Suprapubic skin (tissue), 4 donors: ENCODE measurements around the gene ADAMTS12. TPM values are rescaled to one million over a fixed set of nuclear protein-coding genes. Genes with fewer than 3 reads are reported as not detected.

ENCODE experiments used
- DNase-seq, 2 donors: peaks; one replicate each; pipeline ENCODE4 v3.0.0-alpha.2; 2019; ENCODE audit warnings: low spot score in 2 of 2
- H3K27ac ChIP-seq: fragments of 200-600 bp; sonication (generic); one replicate; pipeline ENCODE4 v1.5.1; 2019
- H3K27me3 ChIP-seq: fragments of 200-600 bp; sonication (generic); one replicate; pipeline ENCODE4 v1.5.1; 2019
- H3K36me3 ChIP-seq: fragments of 200-600 bp; sonication (generic); one replicate; pipeline ENCODE4 v1.5.1; 2019
- H3K4me1 ChIP-seq: fragments of 200-600 bp; sonication (generic); one replicate; pipeline ENCODE4 v1.5.1; 2019
- H3K4me3 ChIP-seq: fragments of 200-600 bp; sonication (generic); one replicate; pipeline ENCODE4 v1.5.1; 2019; ENCODE audit warnings: mild to moderate bottlenecking
- H3K9me3 ChIP-seq: fragments of 200-600 bp; sonication (generic); one replicate; pipeline ENCODE4 v1.5.1; 2019
- CTCF ChIP-seq, 2 donors: fragments of 200-600 bp in 1 of 2; fragments of 450-650 bp in 1 of 2; sonication (generic) in 1 of 2; IDR thresholded peaks; one replicate each; pipeline ENCODE4 v1.5.1; 2016 to 2019; ENCODE audit warnings: antibody characterized with exemption in 2 of 2, mild to moderate bottlenecking in 1 of 2, moderate library complexity in 1 of 2
- EP300 ChIP-seq: sonication (generic); formaldehyde crosslinking; IDR thresholded peaks from one replicate; pipeline ENCODE4 v1.6.1; 2017; ENCODE audit warnings: antibody characterized with exemption
- POLR2A ChIP-seq, 2 donors: fragments of 450-650 bp; IDR thresholded peaks; one replicate each; pipeline ENCODE4 v1.6.1; 2017; ENCODE audit warnings: antibody characterized with exemption in 2 of 2, mild to moderate bottlenecking in 2 of 2, moderate library complexity in 2 of 2
- POLR2AphosphoS5 ChIP-seq, 3 donors: sonication (generic); formaldehyde crosslinking; IDR thresholded peaks; one replicate each; pipeline ENCODE4 v1.6.1; 2017; ENCODE audit warnings: antibody characterized with exemption in 3 of 3
- WGBS: methylation state at CpG from one replicate; pipeline ENCODE4 v1.1.5; 2018; 5-methylcytosine and 5-hydroxymethylcytosine counted together
- total RNA-seq, 4 donors: library from RNA; depleted of rRNA; stranded (reverse); fragments of >200 nt; gene quantifications; one replicate each; pipeline ENCODE4 v1.1.0, GENCODE V29; 2016

The ADAMTS12 gene
- total RNA-seq, 4 donors from 2014 or later: 0.26 to 1.3 (median 0.57) TPM

GRCh38 chr5:33809936-33810335, 81.9 kb downstream of the ADAMTS12 start:
- Histone ChIP-seq H3K4me3 (no peak overlapping the region), H3K36me3 (no peaks in the 10 kb centered on the region), H3K27ac (no peak overlapping the region), H3K4me1 (no peaks in the 10 kb centered on the region), H3K9me3 (no peaks in the 10 kb centered on the region), H3K27me3 (no peaks in the 10 kb centered on the region)
- TF ChIP-seq EP300: no peak
- TF ChIP-seq POLR2A (IDR thresholded peaks at IDR 0.05): no peak
- TF ChIP-seq CTCF (IDR thresholded peaks at IDR 0.05): no peak
- no peak for TF ChIP-seq POLR2AphosphoS5 (IDR thresholded peaks at IDR 0.05)
- 57% methylated on average over 1 of the region's 1 CpG for WGBS
- DNase-seq: no peak

- no peak for TF ChIP-seq CTCF (IDR thresholded peaks at IDR 0.05)
- Histone ChIP-seq H3K9me3 (no peaks in the 10 kb centered on the region), H3K4me3 (no peak overlapping the region), H3K36me3 (no peaks in the 10 kb centered on the region), H3K4me1 (no peaks in the 10 kb centered on the region), H3K27ac (no peak overlapping the region), H3K27me3 (no peaks in the 10 kb centered on the region)
- WGBS: 62% methylated on average over 4 of the region's 4 CpGs
- no peak for DNase-seq
These were observed 83.1 kb downstream of the ADAMTS12 start for GRCh38 chr5:33808699-33809098.

GRCh38 chr5:33807771-33808170, 84.0 kb downstream of the ADAMTS12 start:
- no peak for DNase-seq
- Histone ChIP-seq H3K4me1 (no peaks in the 10 kb centered on the region), H3K27me3 (no peaks in the 10 kb centered on the region), H3K27ac (no peak overlapping the region), H3K4me3 (no peak overlapping the region), H3K9me3 (no peaks in the 10 kb centered on the region), H3K36me3 (no peaks in the 10 kb centered on the region)
- TF ChIP-seq EP300 (no peak), POLR2A (IDR thresholded peaks at IDR 0.05) (no peak), POLR2AphosphoS5 (IDR thresholded peaks at IDR 0.05) (no peak), CTCF (IDR thresholded peaks at IDR 0.05) (no peak)
- 69% methylated on average over 9 of the region's 9 CpGs for WGBS

GRCh38 chr5:33806738-33807442, 84.9 kb downstream of the ADAMTS12 start:
- no peak for TF ChIP-seq POLR2A (IDR thresholded peaks at IDR 0.05)
- TF ChIP-seq CTCF (IDR thresholded peaks at IDR 0.05): no peak
- no peak for TF ChIP-seq EP300
- no peak for TF ChIP-seq POLR2AphosphoS5 (IDR thresholded peaks at IDR 0.05)
- no peaks in the 10 kb centered on the region for H3K9me3 ChIP-seq
- H3K4me1 ChIP-seq: no peaks in the 10 kb centered on the region
- DNase-seq: no peak
- H3K36me3 ChIP-seq: no peaks in the 10 kb centered on the region
- H3K27me3 ChIP-seq: no peaks in the 10 kb centered on the region
- no peak overlapping the region for H3K4me3 ChIP-seq
- 78% methylated on average over 13 of the region's 13 CpGs for whole genome bisulfite sequencing
- H3K27ac ChIP-seq: no peak overlapping the region

GRCh38 chr5:33801292-33801691, 90.5 kb downstream of the ADAMTS12 start:
- H3K27ac ChIP-seq: no peak overlapping the region

More at GRCh38 chr5:33801292-33801691, 90.5 kb downstream of the ADAMTS12 start:
- H3K27me3 ChIP-seq: no peaks in the 10 kb centered on the region
- no peak overlapping the region for H3K4me3 ChIP-seq
- no peaks in the 10 kb centered on the region for H3K9me3 ChIP-seq
- no peaks in the 10 kb centered on the region for H3K36me3 ChIP-seq
- TF ChIP-seq EP300 (no peak), POLR2AphosphoS5 (IDR thresholded peaks at IDR 0.05) (no peak)
- no peak for DNase-seq
- H3K4me1 ChIP-seq: no peaks in the 10 kb centered on the region
